GM19193 (cell line): ENCODE data around the gene TIMM21.
A peak's percentile ranks its signal among the peaks of the same experiment; 100 is the strongest.

Experiments used
- POLR2A ChIP-seq: IDR thresholded peaks from 4 replicates; pipeline ENCODE4 v1.6.1; 2011; ENCODE audit not compliant: insufficient read depth, insufficient read length; ENCODE audit errors: extremely low read depth

The TIMM21 gene, protein sequence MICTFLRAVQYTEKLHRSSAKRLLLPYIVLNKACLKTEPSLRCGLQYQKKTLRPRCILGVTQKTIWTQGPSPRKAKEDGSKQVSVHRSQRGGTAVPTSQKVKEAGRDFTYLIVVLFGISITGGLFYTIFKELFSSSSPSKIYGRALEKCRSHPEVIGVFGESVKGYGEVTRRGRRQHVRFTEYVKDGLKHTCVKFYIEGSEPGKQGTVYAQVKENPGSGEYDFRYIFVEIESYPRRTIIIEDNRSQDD

DNA sequence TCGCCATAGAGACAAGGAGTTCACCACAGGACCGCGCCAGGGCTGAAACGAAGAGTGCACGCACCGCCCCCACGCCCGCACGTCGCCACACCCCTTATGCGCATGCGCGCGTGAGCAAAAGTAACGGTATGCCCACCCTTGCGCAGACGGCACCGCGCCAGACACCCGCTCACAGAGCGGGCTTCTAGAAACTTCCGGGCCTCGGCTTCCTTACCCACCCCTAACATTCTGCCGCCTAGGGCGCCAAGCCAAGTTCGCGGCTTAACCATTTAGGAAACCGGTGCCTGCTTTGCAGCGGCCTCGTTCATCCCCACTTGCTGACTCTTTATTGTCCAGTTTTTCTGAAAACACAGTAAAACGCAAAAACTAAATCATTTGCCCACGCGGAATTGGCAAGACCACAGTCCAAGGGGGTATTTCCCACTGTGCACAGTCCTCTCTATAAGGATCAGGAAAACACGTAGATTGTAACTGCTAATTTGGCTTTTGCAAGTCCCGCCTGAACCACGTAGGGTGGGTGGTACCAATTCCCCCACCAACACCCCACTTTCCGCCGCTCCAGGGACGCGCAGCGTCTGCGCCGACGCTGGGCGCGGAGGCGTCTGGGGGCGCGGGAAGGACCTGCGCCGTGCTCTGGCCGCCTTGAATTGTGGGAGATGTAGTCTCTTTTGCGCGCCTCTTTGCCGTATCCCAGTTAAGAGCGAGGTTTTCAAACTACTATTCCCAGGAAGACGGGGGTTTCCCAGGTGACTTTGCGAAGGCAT lies at the start of gene TIMM21, which contains the start of gene FBXO15:
Gene TIMM21, plus strand, starts transcription at position 745 of the 764 bp plus-strand sequence. CDS start 286 bp downstream, outside the sequence.
Gene FBXO15, minus strand, starts transcription at position 56 of the 764 bp plus-strand sequence. Its CDS starts 49 bp downstream, at position 7.
- peak; percentile 86 for TF ChIP-seq POLR2A

DNA sequence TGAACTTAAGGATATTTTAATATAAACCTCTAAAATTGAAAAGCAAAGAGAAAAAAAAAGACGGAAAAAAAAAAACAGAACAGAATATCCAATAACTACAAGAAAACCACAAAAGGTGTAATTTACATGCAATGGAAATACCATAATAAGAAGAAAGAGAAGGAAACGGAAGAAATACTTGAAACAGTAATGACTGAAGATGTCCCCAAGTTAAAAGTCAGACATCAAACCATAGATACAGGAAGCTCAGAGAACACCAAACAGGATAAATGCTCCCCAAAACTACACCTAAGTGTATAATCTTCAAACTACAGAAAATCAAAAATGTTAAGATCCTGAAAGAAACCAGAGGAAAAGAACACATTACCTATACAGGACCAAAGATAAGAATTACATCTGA lies 39.9 kb upstream of the TIMM21 start:
- TF ChIP-seq POLR2A, result no peak

DNA sequence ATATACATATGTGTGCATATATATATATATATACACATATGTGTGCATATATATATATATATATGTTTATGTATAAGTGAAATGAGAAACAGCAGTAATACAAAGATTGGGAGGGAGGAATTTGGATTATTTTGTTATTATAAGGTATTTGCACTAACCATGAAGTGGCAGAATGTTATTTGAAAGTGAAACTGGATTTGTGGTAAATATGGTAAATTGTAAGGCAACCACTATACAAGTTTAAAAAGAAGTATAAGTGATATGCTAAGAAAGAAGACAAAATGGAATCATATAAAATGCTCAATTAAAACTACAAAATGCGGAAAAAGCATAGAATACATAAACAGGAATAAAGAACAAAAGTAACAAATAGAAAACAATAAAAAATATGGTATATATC lies 38.2 kb upstream of the TIMM21 start:
- TF ChIP-seq POLR2A, result no peak

DNA sequence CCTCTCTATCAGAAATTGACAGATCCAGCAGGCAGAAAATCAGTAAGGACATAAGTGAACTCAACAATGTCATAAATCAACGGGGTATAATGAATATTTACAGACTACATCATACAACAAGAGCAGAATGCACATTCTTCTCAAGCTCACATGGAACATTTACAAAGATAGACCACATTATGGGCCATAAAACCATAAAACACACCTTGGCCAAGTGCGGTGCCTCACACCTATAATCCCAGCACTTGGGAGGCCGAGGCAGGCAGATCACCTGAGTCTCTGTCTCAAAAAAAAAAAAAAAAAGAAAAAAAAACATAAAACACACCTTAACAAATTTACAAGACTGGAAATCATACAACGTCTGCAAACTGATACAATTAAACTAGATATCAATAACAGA lies 37.3 kb upstream of the TIMM21 start:
- TF ChIP-seq POLR2A, result no peak

DNA sequence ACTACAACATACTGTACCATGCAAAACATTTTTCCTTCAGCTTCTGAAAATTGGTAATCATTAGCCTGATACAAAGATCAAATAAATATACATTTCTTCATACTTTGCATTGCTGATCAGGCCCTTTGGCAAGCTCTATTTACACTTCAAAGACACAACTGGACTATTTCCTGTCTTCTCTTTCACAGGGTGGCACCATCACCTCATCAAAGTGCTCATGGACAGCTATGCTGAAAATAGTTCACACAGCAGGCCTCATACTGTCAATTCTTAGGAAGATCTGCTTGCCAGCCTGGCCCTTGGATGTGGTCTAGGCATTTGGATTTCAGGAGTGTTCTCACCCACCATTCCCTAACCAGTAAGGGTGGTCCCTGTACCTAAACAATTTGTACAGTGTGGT lies 34.6 kb upstream of the TIMM21 start:
- TF ChIP-seq POLR2A, result no peak

DNA sequence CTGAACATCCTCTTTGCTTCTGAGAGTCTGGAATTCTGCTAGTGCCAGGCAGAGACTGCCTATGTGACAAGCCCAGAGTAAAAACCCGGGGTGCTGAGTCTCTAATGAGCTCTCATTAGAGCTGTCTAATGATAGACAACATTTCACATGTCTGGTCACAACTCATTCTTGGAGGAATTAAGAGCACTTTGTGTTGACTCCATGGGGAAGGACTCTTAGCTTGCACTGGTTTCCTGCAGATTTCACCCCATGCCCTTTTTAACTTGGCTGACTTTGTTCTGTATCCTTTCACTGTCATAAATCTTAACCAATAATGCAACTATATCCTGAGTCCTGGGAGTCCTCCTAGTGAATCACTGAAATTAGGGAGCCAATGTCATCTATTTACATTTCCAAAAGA lies 34.2 kb upstream of the TIMM21 start:
- no peak for TF ChIP-seq POLR2A

DNA sequence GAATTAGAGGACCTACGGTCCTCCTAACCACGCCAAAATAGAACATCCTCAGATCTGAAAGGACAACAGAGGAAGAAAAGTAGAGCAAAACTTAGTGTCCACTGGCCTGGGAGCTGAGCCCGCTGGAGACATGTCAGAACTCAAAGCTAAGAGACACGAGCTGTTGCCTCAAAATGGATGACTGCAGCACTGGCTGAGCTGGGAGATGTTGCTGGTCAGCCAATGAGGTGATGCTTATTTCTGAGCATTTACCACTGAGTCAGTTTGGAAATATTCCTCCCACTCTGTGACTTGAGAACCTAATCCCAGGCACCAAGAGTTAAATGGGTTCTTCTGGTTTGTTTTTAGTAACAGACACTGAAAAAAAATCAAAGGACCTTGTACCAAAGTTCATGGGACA lies 33.3 kb upstream of the TIMM21 start:
- TF ChIP-seq POLR2A, result no peak

DNA sequence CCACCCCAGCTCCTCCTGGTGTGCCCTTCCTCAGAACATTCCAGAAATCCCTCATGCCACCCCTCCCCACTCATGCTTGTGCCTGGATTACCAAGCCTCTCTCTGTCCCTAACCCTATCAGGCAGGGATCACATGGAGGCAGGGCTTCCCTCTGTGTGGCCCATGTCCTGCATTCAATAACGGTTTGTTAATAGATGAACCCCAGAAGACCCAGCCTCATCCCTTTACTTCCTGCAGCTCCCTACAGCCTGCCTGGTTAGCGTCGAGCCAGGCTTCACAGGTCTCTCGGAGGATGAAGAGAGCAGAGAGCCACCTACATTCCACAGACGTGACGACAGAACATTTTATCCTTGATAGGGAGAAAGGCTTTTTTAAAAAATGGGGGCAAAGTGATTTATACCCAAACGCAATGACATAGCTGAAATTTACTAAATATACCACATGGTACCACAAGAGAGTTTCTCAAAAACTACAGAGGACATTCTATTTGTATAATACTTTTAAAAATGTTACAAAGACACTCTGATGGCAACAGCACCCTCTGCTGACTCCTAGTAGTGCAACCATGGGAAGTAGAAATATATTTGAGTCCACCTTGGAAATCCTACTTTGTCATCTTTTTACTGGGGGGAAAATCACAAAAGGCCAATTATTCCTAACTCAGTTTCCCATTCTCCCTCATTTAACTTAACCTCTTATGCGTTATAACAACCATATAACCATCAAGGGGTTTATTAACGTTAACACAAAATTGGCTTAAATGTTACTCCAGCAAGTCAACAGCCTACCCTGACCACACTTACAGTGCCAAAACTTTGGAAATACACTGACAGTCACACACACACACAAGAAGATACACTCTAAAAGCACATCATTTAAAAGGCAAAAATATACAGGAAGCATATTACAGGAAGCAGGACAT lies 31.4 kb upstream of the TIMM21 start:
- no peak for TF ChIP-seq POLR2A

DNA sequence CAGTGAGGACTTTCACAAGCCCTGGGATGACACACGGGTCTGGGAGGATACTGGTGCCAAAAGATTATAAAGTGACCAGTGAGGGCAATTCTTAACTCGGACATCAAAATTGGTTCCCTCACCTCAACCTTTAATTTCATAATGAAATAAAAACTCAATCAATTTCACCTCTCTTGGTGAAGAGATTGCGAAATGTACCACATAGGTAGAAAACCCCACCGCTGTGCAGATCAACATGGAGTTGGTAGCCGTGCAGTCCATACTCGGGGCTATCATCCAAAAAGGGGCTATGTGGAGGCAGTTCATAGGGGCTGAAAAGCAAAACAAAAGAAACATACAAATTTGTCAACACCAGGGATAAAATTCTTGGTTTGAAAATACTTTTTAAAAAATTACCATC lies 25.1 kb upstream of the TIMM21 start:
- no peak for TF ChIP-seq POLR2A

DNA sequence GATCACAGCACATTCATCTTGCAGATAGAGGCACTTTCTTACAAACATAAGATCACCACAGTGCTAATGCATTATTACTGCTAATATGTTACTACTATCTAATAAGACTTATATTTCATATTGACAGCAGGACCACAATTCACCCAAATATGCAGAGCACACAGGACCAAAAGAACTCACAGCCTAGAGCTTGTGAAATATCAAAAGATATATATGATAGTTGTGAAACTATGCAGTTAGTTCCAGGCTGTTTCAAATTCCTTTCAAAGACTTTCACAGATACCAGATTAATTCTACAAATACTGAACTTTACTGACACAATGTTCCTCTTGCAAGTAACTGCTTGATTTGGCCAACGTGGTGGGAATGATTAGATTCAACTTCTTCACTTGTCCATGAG lies 23.7 kb upstream of the TIMM21 start:
- no peak for TF ChIP-seq POLR2A

DNA sequence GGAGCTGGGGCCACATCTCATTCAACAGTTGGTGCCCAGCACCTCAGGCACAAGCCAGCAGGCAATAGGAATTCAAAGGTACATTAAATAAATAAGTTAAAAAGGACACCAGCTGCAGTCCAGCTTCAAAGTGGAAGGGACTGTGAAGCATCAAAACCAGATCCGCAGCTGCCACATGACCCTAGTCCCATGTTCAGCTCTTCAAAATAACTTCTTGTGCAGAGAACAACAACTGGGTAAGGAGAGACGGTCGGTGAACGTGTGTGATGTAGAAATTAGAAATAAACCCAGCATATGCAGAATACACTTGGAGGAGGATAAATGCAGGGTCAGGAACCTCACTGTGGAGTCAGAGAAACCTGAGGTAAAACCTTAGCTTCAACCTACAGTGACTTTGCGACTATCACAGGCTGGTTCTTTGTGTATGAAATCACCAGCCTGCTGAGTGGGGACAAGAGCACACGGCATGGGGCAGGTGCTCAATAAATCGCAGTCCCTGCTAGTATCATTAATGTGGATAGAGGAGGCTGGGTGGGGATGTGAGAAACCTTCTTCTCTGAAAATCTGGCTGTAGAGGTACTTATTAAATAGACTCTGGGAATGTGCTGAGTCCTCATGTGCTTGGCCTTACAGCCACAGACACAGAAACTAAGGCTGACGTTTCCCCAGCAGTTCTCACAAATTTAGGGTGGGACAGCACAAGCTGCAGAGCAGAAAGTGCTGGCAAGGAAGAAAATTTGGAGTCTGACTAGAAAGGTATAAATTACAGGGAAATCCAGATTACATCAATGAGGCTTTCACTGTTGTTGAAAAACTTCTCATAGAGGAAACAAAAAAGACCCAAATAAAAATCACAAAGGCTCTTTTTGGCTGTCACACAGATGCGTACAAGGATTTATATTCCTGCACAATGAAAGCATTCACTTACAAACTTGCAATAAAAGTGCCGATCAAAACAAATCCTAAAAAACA lies 21.4 kb upstream of the TIMM21 start:
- no peak for TF ChIP-seq POLR2A

DNA sequence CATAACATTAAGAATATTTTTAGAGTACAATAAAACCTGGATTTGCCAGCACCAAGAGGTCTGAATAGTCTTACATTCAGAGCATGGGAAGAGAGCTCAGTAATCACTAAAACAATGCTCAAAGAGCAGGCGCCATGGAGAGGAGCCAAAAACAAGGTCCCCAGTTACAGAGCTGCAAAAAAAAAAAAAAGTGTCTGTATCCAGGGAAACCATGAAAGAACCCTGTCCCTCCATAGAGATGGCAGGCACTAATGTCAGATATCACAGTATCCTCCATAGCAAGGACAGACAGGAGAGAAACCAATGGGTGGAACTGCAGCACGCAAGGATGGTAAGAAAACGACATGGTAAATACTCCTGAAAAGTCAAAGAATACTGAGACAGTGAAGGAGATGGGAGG lies 20.2 kb upstream of the TIMM21 start:
- TF ChIP-seq POLR2A, result no peak

DNA sequence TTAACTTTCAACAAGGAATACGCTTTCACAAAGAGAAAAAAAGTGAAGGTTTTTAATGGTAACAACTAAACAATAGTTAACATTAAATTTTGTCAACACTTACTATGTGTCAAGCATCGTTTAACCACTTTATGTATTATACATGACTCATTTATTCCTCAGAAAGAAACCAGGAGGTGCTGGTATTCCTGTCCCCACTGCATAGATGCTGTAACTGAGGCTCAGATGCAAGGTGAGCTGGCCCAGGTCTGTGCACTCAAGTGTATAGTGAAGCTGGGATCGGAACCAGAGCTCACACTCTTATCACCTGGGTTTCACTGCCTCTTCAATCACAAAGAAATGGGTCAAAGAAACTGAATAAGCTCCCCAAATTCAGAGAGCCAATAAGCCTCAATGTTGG lies 17.2 kb upstream of the TIMM21 start:
- TF ChIP-seq POLR2A, result no peak

DNA sequence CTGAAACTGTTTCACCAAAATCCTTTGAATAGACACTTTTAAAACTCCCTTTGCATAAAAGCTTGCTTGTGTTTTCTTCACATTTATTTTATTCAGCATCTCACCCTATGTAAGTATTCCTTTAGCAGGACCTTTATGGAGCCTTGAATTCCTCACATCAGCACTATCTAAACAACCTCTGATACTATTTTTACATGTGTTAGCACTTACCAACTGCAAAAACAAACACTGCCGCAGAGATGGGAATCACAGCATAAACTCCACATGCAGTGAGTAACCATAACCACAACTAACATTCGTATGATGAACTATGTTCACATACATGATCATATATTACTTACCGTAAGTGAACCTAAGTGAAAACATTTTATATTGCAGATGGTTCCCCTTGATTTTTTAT lies 16.1 kb upstream of the TIMM21 start:
- no peak for TF ChIP-seq POLR2A

DNA sequence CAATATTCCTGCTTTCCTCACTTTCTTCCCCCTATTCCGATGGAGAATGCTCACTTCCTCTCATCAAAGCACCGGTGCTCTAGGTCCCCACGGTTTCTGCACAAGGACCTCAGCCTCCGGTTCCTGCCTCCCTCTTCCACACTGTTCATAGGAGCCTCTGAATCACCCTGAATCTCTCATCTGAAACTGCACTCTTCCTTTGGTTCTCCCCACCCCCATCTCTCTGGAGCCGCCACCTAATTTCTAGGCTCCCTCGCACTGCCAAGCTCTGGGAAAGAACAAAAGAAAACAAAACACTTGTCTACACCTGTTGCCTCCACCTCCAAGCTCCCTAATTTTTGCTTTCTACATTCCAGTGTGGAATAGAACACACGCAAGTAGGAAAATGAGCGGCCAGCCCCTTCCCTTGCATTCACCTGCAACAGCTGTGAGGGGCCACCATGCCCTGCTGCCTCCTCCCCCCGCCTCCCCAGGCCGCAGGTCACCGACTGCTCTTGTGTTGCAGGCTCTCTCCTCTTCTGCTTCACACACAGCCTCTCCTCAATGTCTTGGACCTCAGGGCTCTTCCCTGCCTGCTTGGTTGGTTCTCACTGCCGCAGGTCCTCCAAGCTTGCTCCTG lies 10.3 kb upstream of the TIMM21 start:
- no peak for TF ChIP-seq POLR2A

DNA sequence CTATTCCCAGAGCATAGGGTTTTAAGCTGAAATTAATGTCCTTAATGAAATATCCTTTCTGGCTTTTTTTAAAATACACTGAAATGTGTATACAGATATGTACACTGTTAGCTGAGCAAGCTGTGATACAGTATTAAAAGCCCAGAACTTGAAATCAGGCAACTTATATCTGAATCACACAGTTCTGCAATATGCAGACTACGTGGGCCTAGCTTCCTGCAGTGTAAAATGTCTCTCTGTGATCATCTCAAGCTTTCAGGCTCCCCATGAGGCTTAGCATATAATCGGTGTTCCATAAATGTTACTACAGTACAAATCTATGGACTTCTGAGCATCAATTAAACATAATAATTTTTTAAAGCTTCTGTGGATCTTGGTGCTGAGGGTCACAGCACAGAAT lies 8.9 kb upstream of the TIMM21 start:
- no peak for TF ChIP-seq POLR2A
